NCI-H1417 (cell line): Measurements from ENCODE around the gene CARMIL1.
A peak's percentile ranks its signal among the peaks of the same experiment; 100 is the strongest.

Source experiments
- DNase-seq, 3 experiments: peaks; one replicate each; lab custom pipeline; 2025; lab: John Stamatoyannopoulos, UW

Gene CARMIL1

DNA sequence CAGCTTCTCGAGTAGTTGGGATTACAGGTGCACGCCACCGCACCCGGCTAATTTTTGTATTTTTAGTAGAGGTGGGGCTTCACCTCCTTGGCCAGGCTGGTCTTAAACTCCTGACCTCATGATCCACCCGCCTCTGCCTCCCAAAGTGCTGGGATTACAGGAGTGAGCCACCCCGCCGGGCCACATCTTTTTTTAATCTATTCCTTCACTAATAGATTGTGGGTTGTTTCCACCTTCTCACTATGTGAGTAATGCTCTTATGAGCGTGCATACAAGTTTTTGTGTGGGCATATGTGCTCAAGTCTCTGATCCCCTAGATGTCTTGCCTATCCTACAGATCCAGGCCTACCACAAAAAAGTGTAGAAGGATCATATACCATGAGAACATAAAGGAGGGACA lies 30.7 kb downstream of the CARMIL1 start:
- no peak for DNase-seq

DNA sequence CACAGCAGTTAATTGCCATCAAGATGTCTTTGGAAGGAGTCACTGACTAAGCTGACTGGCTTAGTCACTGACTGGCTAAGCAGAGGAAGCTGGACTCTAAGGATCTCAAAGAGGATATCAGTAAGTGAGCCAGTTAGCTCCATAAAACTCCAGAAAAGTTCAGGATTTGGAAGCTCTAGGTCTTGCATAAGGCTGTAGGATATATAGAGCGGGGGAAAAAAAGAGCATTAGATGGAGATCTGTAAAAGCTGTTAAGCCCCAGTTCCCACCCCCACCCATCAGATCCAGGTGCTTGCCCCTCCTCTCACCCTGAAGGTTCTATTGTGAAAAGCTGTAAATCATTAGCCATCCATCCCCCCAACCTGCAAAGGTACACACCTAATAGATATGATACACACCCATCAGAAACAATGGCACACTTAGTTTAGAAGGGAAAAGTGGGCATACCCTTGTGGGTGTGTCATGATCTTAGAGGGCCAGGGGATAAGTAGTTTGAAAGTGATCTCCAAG lies 32.2 kb downstream of the CARMIL1 start:
- peak in 2 of 3 experiments; percentile 5 to 17 for DNase-seq

DNA sequence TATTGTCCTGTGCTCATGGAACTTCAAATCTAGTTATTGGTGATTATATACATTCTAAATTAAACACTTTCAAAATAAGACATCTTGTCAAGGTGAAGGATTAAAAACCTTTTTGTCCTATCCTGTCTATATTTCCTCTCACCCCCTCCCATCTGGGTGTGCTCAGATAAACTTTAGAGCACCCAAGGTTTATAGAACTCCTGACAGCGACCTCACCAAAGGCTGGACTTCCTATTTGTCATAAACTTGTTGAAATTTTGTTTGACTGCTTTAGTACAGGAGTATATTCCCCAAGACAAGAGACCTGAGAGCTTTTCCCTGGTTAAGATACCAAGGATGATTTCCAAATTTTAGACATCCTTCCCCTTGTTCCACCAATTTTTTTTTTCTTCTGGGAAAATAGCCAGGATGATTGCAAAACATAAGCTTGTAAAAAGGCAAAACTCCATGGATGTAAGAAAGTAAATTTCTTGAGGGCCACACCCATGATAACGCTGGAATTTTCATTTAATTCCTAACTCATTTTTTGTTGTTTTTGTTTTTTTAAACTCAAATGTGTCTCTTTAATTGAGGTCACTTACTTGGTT lies 33.0 kb downstream of the CARMIL1 start:
- DNase-seq = no peak

DNA sequence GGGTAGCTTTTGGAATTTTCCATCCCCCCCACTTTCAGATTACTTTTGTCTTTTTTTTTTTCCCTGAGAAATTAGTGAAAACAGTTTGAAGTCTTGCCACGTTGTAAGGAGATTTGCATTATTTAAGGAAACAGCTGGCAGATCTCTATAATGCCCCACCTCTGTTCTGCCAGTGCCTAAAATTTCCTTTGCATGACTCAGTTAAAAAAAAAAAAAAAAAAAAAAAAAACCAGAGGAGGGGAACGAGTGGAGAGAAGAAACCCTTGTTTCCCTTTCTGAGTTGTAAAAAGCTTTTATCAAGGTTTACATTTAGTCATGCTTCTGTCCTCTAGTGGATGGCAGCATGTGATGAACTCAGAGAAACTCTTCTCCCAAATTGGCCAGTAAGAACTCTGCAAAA lies 33.5 kb downstream of the CARMIL1 start:
- DNase-seq = no peak

DNA sequence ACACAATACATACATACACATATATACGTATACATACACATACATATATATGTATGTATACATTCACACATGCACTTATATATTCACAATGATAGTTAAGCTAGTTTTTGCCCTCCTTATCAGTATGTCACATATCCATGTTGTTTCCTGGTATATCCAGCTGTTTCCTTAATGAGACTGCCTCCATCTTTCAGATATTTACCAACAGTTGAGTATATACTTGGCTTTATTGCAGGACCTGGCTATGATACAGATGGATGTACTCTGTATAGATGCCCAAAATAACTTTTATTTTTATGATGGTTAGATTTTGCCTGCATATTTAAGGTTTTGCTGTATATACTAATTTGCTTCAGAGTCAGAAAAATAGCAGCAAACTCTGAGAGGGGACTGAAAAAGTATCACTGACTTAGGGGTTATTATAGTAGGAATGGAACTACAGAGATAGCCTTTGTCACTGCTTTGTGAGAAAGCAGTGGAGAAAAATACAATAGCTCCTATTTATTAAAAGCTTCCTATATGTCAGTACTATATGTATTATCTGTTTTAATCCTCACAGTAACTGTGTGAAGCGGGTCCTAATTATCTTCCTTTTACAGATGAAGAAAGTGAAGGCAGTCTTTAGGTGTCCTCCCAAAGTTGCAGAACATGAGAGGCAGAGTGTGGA lies 35.5 kb downstream of the CARMIL1 start:
- DNase-seq = no peak

DNA sequence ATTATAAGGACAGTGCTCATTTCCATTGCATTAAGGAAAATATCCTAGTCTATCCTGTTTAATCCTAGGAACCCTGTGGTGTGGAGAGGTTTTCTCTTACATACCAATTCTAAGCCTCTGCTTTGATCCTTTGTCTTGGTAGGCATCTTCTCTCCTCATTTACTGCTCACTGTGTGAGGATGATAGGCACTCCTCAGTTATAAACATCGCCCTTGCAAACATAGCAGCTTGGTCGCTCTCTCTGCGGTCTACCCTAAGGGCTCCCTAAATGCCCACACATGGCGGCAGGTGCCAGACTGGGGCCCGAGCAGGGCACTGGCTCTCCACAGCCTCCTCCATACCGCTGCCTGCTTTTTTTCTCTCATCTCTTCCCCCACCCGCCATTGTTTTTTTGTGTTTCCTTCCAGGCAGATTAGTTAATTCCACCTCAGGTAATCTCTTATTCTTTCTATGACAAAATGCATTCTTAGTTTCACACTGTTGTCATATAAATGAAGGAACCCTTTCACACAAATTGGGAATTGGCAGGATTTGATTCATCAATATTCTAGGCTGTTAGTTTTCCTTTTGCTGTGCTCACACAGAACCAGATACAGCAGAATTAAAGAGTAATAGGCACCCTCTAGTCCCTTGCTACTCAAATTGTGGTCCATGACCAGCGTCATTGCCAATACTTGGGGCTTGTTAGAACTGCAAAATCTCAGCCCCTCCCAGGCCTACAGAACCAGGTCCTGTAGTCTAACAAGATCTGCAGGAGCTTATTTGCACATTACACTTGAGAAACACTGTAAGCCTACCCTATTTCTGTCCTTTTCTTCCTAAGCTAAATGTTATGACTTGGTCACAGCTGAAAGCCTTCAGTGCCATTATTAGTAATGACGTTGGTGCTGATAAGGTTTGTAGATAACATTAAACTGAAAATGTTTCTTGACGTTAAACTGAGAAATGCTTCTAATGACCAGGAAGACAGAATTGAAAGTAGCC lies 36.3 kb downstream of the CARMIL1 start:
- DNase-seq = peak in 1 of 3 experiments; percentile 10

DNA sequence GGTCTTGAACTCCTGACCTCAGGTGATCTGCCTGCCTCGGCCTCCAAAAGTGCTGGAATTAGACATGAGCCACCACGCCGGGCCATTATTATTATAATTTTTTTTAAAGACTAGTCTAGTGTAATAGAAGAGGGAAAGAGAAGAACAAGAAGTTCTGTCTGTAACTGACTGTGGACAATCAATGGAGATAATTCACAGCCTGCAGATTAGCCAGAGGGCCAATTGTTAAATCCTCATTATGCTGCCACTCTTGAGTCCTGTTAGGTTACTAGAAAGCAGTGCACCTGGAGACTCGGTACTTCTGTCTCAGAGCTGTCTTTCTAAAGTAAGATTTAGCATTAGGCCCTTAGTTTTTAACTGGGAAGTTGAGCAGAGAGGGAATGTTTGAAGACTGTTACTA lies 37.5 kb downstream of the CARMIL1 start:
- peak in 1 of 3 experiments; percentile 7 for DNase-seq

DNA sequence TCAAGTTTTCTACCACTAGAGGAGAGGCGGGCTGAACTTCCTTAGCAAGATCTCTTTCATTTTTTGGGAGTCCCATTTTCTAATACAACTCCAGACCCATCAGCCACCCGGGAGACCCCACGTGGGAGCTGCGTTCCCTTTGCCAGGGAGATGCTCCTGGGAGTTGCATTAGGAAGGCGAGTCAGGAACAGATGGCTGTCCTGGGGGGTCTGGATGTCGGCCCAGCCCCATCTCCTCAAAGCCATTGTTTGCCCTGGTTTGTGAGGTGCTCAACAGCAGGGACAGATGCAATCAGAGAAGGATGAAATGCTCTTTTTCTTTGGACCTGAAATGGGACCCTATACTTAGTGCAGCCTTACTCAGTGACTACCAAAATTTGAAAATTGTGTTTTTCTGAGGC lies 39.4 kb downstream of the CARMIL1 start:
- DNase-seq = no peak

DNA sequence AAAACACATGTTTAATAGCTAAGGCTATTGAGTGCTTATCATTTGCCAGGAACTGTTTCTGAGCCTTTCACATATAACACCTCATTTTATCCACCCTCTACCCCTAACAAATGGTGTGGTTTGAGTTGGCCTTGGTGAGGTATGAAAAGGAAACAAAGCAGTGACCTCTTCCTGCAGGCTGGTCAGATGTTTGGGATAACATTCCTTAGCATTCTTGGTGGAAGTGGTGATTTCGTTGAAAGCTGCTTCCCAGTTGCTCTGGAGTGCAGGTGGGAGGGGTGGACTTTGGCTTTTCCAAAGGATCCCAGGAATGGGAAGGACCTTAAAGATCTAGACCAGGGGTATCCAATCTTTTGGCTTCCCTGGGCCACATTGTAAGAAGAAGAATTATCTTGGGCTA lies 41.3 kb downstream of the CARMIL1 start:
- DNase-seq = no peak

DNA sequence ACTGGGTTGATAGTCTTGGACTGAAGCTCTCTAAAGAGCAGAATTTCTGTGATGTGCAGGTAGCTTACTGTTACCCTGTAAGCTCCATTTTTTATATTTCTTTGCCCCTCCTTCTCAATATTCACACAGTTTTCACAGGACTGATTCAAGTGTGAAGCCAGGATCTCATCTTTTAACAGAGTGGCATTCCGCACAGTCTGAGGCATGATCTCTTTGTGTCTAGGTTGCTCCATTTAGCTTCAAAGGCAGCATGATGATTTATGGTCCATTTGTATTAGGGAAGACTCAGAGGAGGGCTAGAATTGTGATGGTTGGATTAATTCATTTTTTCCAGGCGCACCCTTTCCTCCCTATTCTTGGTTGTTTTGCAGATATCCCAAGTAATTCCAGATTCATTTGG lies 43.5 kb downstream of the CARMIL1 start:
- no peak for DNase-seq

DNA sequence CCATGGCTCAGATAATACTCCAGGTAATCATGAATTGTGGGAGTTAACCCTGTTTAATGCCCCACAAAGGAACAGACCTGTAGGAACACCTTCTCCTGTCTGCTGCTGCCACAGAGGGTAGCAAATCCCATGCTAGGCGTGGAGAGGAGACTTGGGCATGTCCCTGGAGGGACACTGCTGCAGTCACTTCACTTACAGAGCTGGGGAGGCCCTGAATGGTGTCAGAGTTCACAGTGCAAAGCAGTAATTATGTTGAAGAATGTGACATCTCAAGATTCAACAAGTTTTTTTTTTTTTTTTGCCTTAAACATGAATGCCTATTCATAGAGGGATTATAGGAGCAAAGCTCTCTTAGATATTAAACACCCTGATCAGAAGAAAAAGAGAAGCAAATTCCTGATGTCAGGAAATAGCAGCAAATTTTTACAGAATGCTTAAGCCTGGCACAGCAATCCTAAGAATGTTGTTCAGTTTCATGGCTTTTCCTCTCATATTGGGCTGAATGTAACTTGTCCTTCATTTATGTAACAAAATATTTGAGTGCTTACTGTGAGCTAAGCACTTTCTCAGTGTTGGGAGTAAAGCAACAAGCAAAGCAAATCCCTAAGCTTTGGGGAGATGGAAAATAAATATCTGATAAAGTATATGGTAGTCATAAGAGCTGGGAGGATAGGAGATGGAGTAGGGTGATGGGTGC lies 45.0 kb downstream of the CARMIL1 start:
- no peak for DNase-seq

DNA sequence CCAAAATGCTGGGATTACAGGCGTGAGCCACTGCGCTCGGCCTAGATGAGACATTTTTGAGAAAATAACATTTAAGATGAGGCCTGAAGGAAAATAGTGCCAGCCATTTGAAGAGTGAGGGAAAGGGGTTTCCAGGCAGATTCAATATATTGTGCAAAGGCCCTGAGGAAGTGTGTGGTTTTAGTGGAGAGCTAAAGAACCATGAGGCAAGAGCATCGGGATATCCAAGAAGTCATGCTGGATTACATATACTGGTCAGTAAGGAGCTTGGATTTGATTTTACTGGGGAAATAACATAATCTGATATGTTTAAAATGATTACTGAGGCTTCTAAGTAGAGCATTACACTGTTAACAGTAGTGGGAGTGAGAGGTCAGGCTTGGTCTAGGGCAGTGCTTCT lies 47.0 kb downstream of the CARMIL1 start:
- DNase-seq = no peak

DNA sequence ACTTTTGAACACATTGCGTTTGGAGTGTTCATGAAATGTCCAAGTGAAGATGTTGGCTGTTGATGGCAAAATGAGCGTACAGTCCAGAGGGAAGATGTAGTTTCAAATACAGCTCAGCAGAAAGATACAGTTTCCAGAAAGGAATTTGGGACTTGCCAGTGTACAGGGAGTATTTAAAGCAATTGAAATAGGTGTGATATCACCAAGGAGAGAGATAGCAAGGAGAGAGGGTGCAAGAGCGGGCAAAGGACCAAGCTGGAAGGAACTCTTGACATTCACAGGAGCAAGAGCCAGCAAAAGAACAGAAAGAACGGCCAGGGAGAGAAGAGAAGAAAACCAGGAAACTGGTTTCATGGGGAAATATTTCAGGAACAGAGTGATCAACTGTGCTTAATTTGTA lies 47.8 kb downstream of the CARMIL1 start:
- DNase-seq = no peak

DNA sequence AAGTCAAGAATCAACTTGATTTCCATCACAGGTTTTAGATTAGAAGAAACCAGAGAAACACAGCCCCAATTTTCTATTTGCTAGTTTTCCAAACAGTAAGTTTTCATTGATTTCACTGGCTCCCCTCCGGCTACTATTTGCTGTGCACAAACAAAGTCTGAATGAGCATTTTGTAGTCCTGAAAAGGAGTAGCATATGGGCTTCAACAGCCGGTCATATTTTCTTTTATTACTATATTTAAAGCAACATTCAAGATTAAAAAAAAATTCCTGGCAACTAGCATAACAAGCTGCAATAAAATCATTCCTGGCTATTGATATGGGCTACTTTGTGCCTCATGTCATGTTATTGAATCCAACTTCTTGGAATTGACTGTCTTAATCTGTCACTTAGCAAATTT lies 48.3 kb downstream of the CARMIL1 start:
- DNase-seq = peak in 1 of 3 experiments; percentile 46

DNA sequence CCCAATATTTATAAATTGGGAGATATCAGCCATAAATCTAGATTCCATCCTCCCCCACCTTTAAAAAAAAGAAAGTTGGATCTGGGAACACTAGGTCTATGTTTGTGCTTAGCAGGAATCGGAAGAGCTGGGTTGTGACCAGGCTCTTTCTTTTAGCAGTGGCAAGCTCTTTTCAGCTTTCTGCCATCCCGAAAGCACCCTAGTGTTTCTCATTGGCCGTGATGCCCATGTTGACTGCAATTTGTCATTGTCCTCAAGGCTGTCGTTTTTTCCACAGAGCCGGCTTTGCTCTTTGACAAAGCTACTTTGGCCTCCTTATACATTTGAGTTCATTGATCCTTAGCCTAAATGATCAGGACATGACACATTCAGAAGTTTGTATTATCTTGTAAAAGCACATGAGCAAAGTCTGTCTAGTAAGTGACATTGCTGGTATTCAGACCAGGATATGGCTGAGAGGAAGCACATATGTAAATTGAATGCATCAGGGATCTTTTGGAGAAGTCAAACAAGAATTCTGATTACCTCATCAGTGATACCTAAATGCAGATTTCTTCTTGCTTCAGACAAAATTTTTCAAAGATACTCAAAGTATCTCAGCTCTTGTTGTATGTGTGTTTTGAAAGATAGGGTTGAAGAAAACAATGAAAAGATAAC lies 50.1 kb downstream of the CARMIL1 start:
- DNase-seq = no peak

DNA sequence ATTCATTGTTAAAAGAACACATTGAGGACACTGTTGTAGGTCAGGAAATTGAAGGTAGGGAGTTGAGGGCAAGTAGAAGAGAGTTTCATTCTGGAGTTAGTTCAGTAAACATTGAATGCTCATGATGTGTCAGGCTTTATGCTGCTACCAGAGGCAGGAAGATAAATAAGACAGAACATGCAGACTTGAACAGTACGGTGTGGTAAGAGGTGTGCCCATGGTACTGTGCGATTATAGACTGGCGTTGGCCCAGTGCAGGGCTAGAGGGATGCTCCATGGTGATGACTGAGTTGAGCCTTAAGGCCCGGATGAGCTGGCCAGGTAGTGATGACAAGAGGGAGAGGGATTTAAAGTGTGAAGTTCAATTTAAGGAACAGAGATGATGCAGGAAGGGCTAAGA lies 50.8 kb downstream of the CARMIL1 start:
- no peak for DNase-seq

DNA sequence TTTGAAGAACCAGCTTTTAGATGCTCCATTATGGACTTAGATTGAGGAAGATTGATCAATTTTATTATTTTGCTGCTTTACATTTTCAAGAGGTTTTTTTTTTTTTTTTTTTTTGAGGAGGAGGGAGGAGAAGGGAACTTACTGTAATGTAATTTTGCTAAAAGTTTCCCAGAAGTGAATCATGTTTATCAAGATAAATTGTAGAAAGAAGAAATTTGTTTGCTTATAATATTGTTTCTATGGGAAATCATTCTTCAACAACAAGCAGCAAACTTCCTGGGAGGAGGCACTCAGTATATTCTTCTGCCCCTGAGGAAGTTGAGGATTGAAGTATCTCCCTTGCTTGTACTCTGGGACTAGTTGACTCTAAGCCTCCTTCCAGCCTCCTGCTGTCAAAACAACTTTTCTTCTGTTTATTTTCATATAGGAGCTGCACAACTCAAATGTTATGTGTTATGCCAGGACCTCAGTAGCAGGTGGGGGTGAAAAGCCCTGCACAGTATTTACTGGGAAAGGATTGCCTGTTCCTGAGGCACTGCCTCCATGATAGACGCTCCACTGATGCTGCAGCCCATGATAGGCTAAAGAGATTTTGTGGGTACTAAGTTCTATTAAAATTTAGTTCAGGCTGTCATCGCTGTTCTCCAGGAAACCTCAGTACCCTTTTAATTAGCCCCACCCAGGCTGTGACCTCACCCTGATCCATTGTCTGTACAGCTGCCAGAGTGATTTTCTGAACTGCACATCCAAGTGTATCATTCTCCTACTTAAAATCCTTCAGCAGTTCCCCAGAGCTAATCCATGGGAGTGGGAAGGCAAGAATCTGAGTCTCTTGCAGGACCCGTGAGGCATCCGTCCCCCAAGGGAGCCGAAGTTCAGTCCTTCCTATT lies 51.9 kb downstream of the CARMIL1 start:
- DNase-seq = peak in 1 of 3 experiments; percentile 43

DNA sequence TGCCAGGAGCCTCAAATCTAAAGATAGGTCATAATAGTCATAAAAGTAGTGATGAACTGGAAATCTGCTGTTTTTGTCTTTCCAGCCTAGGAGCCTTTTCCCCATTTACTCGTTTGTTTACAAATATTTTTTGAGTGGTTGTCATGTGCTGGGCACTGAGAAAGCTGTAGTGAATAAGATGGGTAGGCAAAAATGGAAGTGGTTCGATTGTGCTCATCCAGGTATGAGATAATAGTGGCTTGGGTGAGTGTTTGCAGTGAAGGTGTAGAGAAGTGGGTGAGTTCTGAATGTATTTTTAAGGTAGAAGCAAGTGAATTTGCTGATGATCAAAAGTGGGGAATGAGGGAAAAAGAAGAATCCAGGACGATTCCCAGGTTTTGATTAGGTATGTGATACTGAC lies 53.0 kb downstream of the CARMIL1 start:
- no peak for DNase-seq

DNA sequence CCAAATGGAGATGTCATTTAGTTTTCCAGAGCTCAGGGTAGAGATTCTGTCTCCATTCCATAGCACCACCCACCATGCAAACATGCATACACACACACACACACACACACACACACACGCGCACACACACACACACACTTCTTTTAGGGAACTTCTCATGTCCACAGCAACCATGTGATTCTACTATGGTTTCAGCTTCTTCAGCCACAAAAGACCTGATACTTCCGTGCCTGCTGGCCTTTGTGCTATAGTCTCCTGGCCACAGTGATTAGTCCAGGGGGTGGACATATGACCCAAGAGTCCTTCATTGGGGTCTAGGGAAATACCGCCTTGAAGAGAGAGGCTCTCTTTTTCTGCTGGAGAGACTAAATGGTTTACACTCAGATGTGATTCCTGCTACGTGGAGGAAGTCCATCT lies 53.5 kb downstream of the CARMIL1 start:
- DNase-seq = no peak

DNA sequence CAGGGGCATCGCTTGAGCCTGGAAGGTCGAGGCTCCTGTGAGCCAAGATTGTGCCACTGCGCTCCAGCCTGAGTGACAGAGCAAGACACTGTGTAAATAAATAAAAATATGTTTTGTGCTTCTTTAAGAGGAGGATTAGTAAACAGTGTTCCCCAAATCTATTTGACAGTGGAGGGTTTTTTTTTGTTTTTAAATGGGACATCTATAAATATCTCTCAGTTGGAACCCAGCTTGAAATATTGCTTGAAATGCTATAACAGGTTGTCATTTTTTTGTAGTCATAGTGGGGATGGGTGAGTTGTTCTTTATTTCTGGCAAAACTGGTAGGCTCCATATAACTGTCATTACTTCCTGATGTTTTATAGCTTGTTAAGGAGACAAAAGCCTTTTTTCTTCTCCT lies 54.3 kb downstream of the CARMIL1 start:
- no peak for DNase-seq
